Neuronal stem cell (in vitro differentiated cells): ENCODE results near the gene NKX2-4.

Source experiments
- DNase-seq: peaks from one replicate; pipeline ENCODE4 v3.0.0-alpha.2; 2013; ENCODE audit warnings: low spot score
- H2AFZ ChIP-seq: one replicate; pipeline ENCODE4 v1.6.1; 2013; ENCODE audit warnings: mild to moderate bottlenecking, low read length, inconsistent platforms
- H2AK5ac ChIP-seq: 2 replicates; pipeline ENCODE4 v1.6.1; 2013; ENCODE audit warnings: low read depth, mild to moderate bottlenecking, inconsistent platforms, low read length, moderate library complexity, mixed read lengths
- H2BK120ac ChIP-seq: 2 replicates; pipeline ENCODE4 v1.6.1; 2013; ENCODE audit warnings: low read depth, mild to moderate bottlenecking, inconsistent platforms, low read length, moderate library complexity, mixed read lengths
- H2BK12ac ChIP-seq: one replicate; pipeline ENCODE4 v1.6.1; 2013; ENCODE audit warnings: low read length, inconsistent platforms
- H2BK15ac ChIP-seq: 2 replicates; pipeline ENCODE4 v1.6.1; 2013; ENCODE audit warnings: mild to moderate bottlenecking, low read length, inconsistent platforms, mixed read lengths
- H2BK5ac ChIP-seq: one replicate; pipeline ENCODE4 v1.6.1; 2013; ENCODE audit warnings: inconsistent platforms, mild to moderate bottlenecking, low read length, moderate library complexity
- H3K14ac ChIP-seq: one replicate; pipeline ENCODE4 v1.6.1; 2013; ENCODE audit warnings: low read length, inconsistent platforms
- H3K18ac ChIP-seq: 2 replicates; pipeline ENCODE4 v1.6.1; 2013; ENCODE audit warnings: low read length, inconsistent platforms
- H3K23ac ChIP-seq: 2 replicates; pipeline ENCODE4 v1.6.1; 2013; ENCODE audit warnings: low read depth, mild to moderate bottlenecking, mixed read lengths, low read length, inconsistent platforms; ENCODE audit not compliant: poor library complexity
- H3K27ac ChIP-seq: replicated peaks from 3 replicates; pipeline ENCODE4 v1.5.1; 2013; ENCODE audit warnings: low read length, inconsistent platforms
- H3K27me3 ChIP-seq, 3 experiments: 2 replicates each; pipeline ENCODE4 v1.6.1; 2013; ENCODE audit warnings: low read length in 3 of 3, mild to moderate bottlenecking in 2 of 3, inconsistent platforms in 1 of 3, low read depth in 1 of 3, mixed read lengths in 1 of 3, moderate library complexity in 1 of 3; ENCODE audit not compliant: control insufficient read depth in 3 of 3, insufficient read depth in 3 of 3
- H3K36me3 ChIP-seq, 2 donors: replicated peaks in 1 of 2; 2 replicates each; pipeline ENCODE4 v1.6.1; 2013; ENCODE audit warnings: low read length in 2 of 2; ENCODE audit not compliant: control insufficient read depth in 2 of 2, insufficient read depth in 2 of 2
- H3K4ac ChIP-seq: 2 replicates; pipeline ENCODE4 v1.6.1; 2013; ENCODE audit warnings: inconsistent platforms, mild to moderate bottlenecking, low read length, moderate library complexity
- H3K4me1 ChIP-seq, 2 donors: 1 replicate in 1 of 2; 2 replicates in 1 of 2; pipeline ENCODE4 v1.6.1; 2013; ENCODE audit warnings: low read length in 2 of 2, low read depth in 1 of 2; ENCODE audit not compliant: control insufficient read depth in 2 of 2, insufficient read depth in 1 of 2
- H3K4me2 ChIP-seq: one replicate; pipeline ENCODE4 v1.6.1; 2013; ENCODE audit warnings: mild to moderate bottlenecking, low read length, inconsistent platforms; ENCODE audit not compliant: insufficient read depth, poor library complexity, severe bottlenecking
- H3K4me3 ChIP-seq, 2 donors: 2 replicates each; pipeline ENCODE4 v1.5.1; 2013; ENCODE audit warnings: low read length in 2 of 2, mild to moderate bottlenecking in 2 of 2, inconsistent platforms in 1 of 2, moderate library complexity in 1 of 2
- H3K79me1 ChIP-seq: one replicate; pipeline ENCODE4 v1.6.1; 2013; ENCODE audit warnings: low read depth, mild to moderate bottlenecking, inconsistent platforms, low read length, moderate library complexity
- H3K9ac ChIP-seq: one replicate; pipeline ENCODE4 v1.6.1; 2013; ENCODE audit warnings: mild to moderate bottlenecking, low read depth, low read length, inconsistent platforms; ENCODE audit not compliant: poor library complexity
- H3K9me3 ChIP-seq, 2 donors: replicated peaks in 1 of 2; 2 replicates each; pipeline versions ENCODE3 to v1.6.1; 2013; ENCODE audit warnings: low read length in 2 of 2, mild to moderate bottlenecking in 2 of 2, inconsistent platforms in 1 of 2, low read depth in 1 of 2, mixed read lengths in 1 of 2, moderate library complexity in 1 of 2; ENCODE audit not compliant: control insufficient read depth in 2 of 2, insufficient read depth in 1 of 2
- H4K8ac ChIP-seq: one replicate; pipeline ENCODE4 v1.6.1; 2013; ENCODE audit warnings: low read depth, mild to moderate bottlenecking, inconsistent platforms, low read length, moderate library complexity
- H4K91ac ChIP-seq: one replicate; pipeline ENCODE4 v1.6.1; 2013; ENCODE audit warnings: low read length, low read depth, mild to moderate bottlenecking, inconsistent platforms; ENCODE audit not compliant: poor library complexity
- whole genome bisulfite sequencing, 2 donors: extraction: QIAGEN DNeasy Blood & Tissue Kit; methylation state at CpG; one replicate each; pipeline ENCODE4 v1.1.7; 2013; ENCODE audit warnings: missing lambda C conversion rate in 2 of 2, mixed read lengths in 1 of 2; ENCODE audit not compliant: insufficient read length in 2 of 2, insufficient replicate concordance in 1 of 2; ENCODE audit errors: extremely low coverage in 2 of 2; 5-methylcytosine and 5-hydroxymethylcytosine counted together

The NKX2-4 gene

GRCh38 chr20:21435576-21435975, 38.2 kb upstream of the NKX2-4 start:
- H2BK120ac ChIP-seq, result no peak overlapping the region
- no CpG with 5 or more reads among the region's 3 CpGs for WGBS, 2 donors
- no peak overlapping the region for H3K27ac ChIP-seq
- no peaks in the 10 kb centered on the region for H3K79me1 ChIP-seq
- H3K4ac ChIP-seq, result no peak overlapping the region
- no peak for DNase-seq
- peaks cover 0 to 12% of the 10 kb centered on the region in 2 donors for H3K4me1 ChIP-seq
- no peak overlapping the region for H4K8ac ChIP-seq
- H3K4me2 ChIP-seq, result no peak overlapping the region
- no peaks in the 10 kb centered on the region for H3K9me3 ChIP-seq
- peaks cover 0 to under 1% (median 0%) of the 10 kb centered on the region in 3 experiments for H3K27me3 ChIP-seq
- no peak overlapping the region for H2BK15ac ChIP-seq
- H3K9ac ChIP-seq, result no peak overlapping the region
- H3K23ac ChIP-seq, result no peak overlapping the region
- no peaks in the 10 kb centered on the region for H3K36me3 ChIP-seq
- no peak overlapping the region for H2AK5ac ChIP-seq
- peak overlapping the region; percentile 51 for H2AFZ ChIP-seq
- no peak overlapping the region for H3K18ac ChIP-seq
- no peak overlapping the region for H3K4me3 ChIP-seq
- no peak overlapping the region for H2BK12ac ChIP-seq
- H2BK5ac ChIP-seq, result no peak overlapping the region
- no peak overlapping the region for H4K91ac ChIP-seq
- H3K14ac ChIP-seq, result no peak overlapping the region

- Histone ChIP-seq H3K36me3 (no peaks in the 10 kb centered on the region), H3K27ac (no peak overlapping the region), H2BK15ac (no peak overlapping the region), H3K23ac (no peak overlapping the region), H3K4me2 (no peak overlapping the region), H3K4ac (no peak overlapping the region), H3K14ac (no peak overlapping the region), H3K4me1 (peaks cover 7 to 12% of the 10 kb centered on the region in 2 donors), H4K91ac (no peak overlapping the region), H4K8ac (no peak overlapping the region), H3K79me1 (no peaks in the 10 kb centered on the region), H2BK12ac (no peak overlapping the region), H3K18ac (no peak overlapping the region), H3K27me3 (peaks cover 0 to 8% (median 0%) of the 10 kb centered on the region in 3 experiments), H2BK5ac (no peak overlapping the region), H3K4me3 (no peak overlapping the region), H2BK120ac (no peak overlapping the region), H2AFZ (no peak overlapping the region), H3K9ac (no peak overlapping the region), H2AK5ac (no peak overlapping the region), H3K9me3 (no peaks in the 10 kb centered on the region)
- WGBS, 2 donors, result no CpG with 5 or more reads among the region's 2 CpGs
- DNase-seq, result no peak
Observed at GRCh38 chr20:21433329-21433890, 36.1 kb upstream of the NKX2-4 start.

- Histone ChIP-seq H3K18ac (no peak overlapping the region), H3K4ac (no peak overlapping the region), H3K4me1 (peaks cover 7 to 12% of the 10 kb centered on the region in 2 donors), H3K36me3 (no peaks in the 10 kb centered on the region), H2BK12ac (no peak overlapping the region), H3K79me1 (no peaks in the 10 kb centered on the region), H3K23ac (no peak overlapping the region), H2BK5ac (no peak overlapping the region), H4K8ac (no peak overlapping the region), H2BK15ac (no peak overlapping the region), H3K27me3 (peaks cover 0 to 8% (median 0%) of the 10 kb centered on the region in 3 experiments), H2AK5ac (no peak overlapping the region), H3K4me2 (no peak overlapping the region), H3K14ac (no peak overlapping the region), H4K91ac (no peak overlapping the region), H3K4me3 (no peak overlapping the region), H2BK120ac (no peak overlapping the region), H3K9ac (no peak overlapping the region), H3K9me3 (no peaks in the 10 kb centered on the region), H3K27ac (no peak overlapping the region), H2AFZ (no peak overlapping the region)
- no peak for DNase-seq
- WGBS, 2 donors, result no CpG with 5 or more reads among the region's 4 CpGs
Observed at GRCh38 chr20:21432911-21433310, 35.6 kb upstream of the NKX2-4 start.

GRCh38 chr20:21430020-21430419, 32.7 kb upstream of the NKX2-4 start:
- H2BK5ac ChIP-seq, result no peak overlapping the region
- no peak overlapping the region for H2AFZ ChIP-seq
- no peak overlapping the region for H2BK120ac ChIP-seq
- H3K14ac ChIP-seq, result no peak overlapping the region
- no peak overlapping the region for H3K27ac ChIP-seq
- no peak overlapping the region for H3K18ac ChIP-seq
- no peak overlapping the region for H3K23ac ChIP-seq
- no peak overlapping the region for H3K4ac ChIP-seq
- no peaks in the 10 kb centered on the region for H3K9me3 ChIP-seq
- H3K36me3 ChIP-seq, result no peaks in the 10 kb centered on the region
- H3K27me3 ChIP-seq, result peaks cover 0 to 8% (median 0%) of the 10 kb centered on the region in 3 experiments
- no peaks in the 10 kb centered on the region for H3K79me1 ChIP-seq
- H2BK12ac ChIP-seq, result no peak overlapping the region
- no peak overlapping the region for H4K91ac ChIP-seq
- no peak overlapping the region for H4K8ac ChIP-seq
- no peak overlapping the region for H2AK5ac ChIP-seq
- no peak for DNase-seq
- peaks cover 0 to 7% of the 10 kb centered on the region in 2 donors for H3K4me1 ChIP-seq
- WGBS, 2 donors, result no CpG with 5 or more reads among the region's 3 CpGs
- no peak overlapping the region for H3K9ac ChIP-seq
- H2BK15ac ChIP-seq, result no peak overlapping the region
- H3K4me3 ChIP-seq, result no peak overlapping the region
- H3K4me2 ChIP-seq, result no peak overlapping the region
